GM10266 (cell line): ENCODE data around the gene SIK2.
"Not testable (repeated sequence)": the region's sequence is repeated elsewhere in the genome, so short reads cannot be mapped to it uniquely, and the experiment has no call there.

ENCODE experiments used
- DNase-seq: peaks from one replicate; pipeline ENCODE4 v3.0.0; 2012; ENCODE audit errors: extremely low spot score
- TF ChIP-seq, protein P1 (sequence below): IDR thresholded peaks from 2 replicates; pipeline ENCODE4 v1.5.1; 2012; ENCODE audit warnings: mild to moderate bottlenecking, low read depth; ENCODE audit not compliant: control insufficient read depth, insufficient read depth; ENCODE audit errors: missing control alignments

Gene SIK2

DNA sequence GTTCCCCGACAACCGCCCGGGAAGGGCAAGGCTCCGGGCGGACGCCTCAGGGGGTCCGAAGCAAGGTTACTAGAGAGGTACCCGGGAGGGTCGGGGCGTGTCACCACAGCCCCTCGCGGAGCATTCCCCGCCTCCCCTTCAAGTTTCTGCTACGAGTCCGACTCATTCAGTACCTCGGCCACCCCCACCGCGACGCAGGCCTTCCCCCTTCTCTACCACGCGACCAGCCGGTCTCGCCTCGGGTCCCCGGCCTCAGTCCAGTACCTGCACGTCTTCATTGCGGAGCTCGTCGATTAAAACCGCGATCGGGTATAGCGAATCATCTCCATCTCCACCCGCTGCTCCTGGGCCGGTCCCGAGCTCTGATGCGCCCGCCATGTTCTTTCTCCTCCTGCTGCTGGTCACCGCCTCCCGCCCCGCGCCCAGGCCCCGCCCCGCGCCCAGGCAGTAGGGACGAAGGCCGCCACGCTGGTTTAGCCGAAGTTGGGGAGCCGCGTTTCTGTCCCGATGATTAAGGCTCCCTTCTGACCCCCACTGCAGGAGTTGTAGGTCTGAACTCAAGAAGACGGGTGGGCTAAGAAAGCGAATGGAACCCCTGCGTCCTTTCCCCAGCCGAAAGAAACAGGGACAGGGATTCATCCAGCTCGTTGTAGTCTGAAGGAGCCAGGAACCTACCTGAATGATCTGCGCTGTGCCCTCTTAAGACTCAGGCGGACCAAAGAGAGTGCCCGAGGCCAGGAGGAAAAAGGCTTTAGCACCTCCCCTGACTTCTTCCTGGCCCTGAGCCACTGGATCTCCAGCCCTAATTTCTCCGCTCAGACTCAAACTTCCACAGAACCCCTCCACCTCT, 164.0 kb downstream of the SIK2 start, which contains the start of gene PPP2R1B:
Gene PPP2R1B (minus strand): TSS at position 406 of the 850 bp plus-strand sequence. CDS start 28 bp downstream, at position 378.
- DNase-seq: peak; percentile 98
- TF ChIP-seq, protein P1, sequence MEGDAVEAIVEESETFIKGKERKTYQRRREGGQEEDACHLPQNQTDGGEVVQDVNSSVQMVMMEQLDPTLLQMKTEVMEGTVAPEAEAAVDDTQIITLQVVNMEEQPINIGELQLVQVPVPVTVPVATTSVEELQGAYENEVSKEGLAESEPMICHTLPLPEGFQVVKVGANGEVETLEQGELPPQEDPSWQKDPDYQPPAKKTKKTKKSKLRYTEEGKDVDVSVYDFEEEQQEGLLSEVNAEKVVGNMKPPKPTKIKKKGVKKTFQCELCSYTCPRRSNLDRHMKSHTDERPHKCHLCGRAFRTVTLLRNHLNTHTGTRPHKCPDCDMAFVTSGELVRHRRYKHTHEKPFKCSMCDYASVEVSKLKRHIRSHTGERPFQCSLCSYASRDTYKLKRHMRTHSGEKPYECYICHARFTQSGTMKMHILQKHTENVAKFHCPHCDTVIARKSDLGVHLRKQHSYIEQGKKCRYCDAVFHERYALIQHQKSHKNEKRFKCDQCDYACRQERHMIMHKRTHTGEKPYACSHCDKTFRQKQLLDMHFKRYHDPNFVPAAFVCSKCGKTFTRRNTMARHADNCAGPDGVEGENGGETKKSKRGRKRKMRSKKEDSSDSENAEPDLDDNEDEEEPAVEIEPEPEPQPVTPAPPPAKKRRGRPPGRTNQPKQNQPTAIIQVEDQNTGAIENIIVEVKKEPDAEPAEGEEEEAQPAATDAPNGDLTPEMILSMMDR: no peak

DNA sequence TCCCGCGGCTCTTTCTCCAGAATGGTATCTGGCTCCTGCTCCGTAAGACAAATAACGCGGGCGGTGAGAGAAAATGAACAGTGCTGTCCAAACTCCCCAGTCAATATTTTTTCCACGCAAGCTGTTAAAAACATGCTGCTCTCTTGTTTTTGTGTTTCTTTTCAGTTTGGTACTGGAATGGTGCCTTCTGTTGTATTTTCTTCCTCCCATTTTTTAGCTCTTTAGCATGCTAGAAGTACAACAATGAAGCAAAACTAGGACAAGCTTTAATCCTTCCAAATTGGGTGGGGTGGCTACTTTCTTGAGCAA, 164.5 kb downstream of the SIK2 start:
- TF ChIP-seq, protein P1: no peak
- DNase-seq: no peak

DNA sequence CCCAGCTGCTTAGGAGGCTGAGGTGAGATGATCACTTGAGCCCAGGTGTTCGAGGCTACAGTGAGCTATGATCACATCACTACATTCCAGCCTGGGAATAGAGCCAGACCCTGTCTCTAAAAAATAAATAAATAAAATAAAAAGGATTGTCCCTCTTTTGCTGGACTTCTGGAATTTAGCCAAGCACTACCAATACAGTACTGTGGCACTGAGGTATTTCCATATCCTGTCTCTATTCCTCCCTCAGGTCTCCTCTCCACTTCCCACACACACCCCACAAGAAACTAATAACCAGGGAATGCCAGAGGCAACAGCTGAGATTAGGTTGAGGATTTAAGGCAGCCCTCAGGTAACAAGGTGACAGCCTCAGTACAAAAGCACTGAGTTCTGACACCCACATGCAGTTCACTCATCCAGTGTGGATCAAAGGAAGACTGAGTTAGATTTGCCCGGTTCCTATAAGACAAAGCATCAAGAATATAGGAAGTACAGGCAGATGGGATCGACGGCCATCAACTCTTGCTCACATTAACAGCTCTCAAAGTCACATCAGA, 168.4 kb downstream of the SIK2 start:
- TF ChIP-seq, protein P1: no peak

DNA sequence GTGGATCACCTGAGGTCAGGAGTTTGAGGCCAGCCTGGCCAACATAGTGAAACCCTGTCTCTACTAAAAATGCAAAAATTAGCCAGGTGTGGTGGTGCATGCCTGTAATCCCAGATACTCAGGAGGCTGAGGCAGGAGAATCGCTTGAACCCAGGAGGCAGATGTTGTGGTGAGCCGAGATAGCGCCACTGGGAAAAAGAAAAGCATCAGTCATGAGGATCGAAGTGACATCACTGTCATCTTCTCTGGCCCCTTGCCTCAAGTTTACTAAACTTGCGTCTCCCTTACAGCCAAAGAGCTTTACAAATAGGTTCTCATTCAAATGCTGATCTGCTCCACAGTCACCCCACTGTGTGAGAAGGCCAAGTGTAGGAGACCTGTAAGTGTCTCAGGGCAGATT, 169.0 kb downstream of the SIK2 start:
- not testable (repeated sequence) for DNase-seq

More for the DNA sequence above, 168.4 kb downstream of the SIK2 start:
- DNase-seq: no peak

DNA sequence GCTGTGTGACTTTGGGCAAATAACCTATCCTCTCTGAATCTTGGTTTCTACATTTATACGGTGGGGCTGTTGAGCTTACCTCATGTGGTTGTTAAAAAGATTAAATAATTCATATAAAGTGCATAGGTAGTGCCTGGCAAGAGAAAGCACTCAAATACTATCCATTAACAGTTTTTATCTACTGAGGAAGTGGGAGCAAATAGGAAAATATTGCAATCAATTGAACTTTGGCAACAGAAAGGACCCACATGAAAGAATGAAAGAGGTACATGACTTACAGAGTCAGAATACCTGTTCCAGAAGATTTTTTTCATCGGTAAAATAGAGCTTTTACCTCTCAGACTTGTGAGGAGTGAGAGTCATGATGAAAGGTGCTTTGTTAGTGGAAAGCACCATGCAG, 170.3 kb downstream of the SIK2 start:
- TF ChIP-seq, protein P1: no peak
- no peak for DNase-seq

DNA sequence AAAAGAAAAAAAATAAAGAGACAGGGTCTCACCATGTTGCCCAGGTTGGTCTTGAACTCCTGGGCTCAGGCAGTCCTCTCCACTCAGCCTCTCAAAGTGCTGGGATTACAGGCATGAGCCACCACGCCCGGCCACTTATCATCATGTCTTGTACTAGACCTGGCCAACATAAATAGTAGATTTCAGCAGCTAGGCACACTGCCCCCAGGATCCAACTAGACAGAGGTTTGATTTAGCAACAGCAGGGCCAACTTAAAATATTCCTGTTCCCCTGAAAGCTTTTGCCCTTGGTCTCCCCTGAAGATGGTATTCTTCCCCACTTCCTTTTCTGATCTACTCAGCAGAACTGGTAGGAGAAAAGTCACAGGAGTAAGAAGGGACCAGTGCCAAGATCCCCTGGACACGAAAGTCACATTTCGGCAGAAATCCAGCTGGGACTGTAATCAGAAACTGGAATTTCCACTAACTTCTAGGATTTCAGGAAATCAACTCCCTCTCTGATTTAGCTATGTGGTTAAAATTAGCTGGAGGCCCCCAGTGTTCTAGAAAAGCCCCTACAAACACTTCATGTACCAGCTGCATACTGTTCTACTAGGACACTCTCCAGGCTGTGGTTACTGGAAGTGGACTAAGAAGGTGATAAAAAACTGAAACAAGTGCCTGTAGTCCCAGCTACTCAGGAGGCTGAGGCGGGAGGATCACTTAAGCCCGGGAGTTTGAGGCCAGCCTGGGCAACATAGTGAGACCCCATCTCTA, 172.9 kb downstream of the SIK2 start:
- no peak for DNase-seq
- TF ChIP-seq, protein P1: no peak

DNA sequence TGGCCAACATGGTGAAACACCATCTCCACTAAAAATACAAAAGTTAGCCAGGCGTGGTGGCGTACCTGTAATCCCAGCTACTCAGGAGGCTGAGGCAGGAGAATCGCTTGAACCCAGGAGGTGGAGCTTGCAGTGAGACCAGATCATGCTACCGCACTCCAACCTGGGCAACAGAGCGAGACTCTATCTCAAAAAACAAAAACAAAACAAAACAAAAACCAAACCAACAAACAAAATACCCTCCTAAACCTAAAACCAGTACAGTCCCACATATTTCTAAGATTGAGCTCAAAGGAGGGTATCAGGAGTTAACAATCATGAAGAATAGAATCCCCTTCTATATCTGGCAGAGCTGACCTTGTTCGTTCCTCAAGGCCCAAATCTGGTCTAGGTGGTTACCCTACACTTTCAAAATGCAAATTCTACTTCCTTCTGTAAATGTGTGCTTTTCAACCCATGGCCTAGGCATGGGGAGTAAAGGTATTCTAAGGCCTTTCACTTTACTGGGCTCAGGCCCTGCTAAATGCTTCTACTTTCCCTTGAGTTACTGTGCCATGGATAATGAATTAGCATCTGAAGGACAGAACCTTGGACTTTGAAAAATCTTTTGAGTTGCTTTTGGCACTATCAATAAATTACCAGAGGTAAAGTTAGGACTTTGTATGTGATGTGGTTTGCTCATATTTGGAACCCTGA, 174.3 kb downstream of the SIK2 start:
- peak; percentile 57 for DNase-seq

More for the DNA sequence above, 174.3 kb downstream of the SIK2 start:
- TF ChIP-seq, protein P1: no peak
